OCI-LY7 (cell line): Measurements from ENCODE around the gene KMT2B.

Experiments used
- EZH2phosphoT487 ChIP-seq: fragments of 200-600 bp; sonication (generic); IDR thresholded peaks from 2 replicates; pipeline ENCODE4 v1.6.1; 2018; ENCODE audit warnings: low read depth, borderline replicate concordance, mild to moderate bottlenecking, mixed run types, antibody characterized with exemption, low read length, moderate library complexity, mixed read lengths
- TF ChIP-seq, protein P1 (sequence below): fragments of 200-600 bp; sonication (generic); conservative IDR thresholded peaks from 2 replicates; pipeline ENCODE4 v1.5.1; 2014; ENCODE audit warnings: mild to moderate bottlenecking, antibody characterized with exemption, low read length, moderate library complexity, mixed read lengths

DNA sequence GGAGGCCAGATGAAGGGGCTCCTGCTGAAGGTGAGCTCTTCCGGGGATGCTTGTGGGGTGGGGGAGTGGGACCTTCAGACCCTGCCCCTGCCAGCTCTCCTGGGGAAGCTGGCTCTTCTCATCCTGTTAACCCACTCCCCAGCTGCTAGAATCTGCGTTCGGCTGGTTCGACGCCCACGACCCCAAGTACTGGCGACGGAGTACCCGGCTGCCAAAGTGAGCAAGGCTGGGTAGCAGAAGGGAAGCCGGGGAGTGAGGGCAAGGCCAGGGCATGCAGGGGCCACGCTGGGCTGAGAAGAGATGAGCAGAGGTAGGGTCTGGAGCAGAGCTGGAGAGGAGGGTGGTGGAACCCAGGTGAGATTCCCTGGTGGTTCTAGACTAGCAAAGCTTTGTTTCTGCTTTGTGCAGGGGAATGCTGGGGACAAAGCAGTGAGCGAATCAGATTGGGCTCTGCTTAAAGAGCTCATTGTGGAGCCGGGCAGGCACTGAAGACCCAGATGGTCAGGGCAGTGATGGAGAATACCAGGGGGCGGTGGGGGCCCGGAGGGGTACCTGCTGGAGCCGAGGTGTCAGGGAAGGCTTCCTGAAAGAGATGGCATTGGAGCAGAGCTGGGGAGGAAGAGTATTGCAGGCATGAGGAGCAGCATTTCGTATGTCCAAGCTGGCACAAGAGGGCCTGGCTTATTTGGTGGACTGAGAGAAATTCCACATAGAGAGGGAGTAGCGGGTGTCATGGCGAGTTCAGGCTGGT lies 10.3 kb downstream of the KMT2B start:
- TF ChIP-seq, protein P1, sequence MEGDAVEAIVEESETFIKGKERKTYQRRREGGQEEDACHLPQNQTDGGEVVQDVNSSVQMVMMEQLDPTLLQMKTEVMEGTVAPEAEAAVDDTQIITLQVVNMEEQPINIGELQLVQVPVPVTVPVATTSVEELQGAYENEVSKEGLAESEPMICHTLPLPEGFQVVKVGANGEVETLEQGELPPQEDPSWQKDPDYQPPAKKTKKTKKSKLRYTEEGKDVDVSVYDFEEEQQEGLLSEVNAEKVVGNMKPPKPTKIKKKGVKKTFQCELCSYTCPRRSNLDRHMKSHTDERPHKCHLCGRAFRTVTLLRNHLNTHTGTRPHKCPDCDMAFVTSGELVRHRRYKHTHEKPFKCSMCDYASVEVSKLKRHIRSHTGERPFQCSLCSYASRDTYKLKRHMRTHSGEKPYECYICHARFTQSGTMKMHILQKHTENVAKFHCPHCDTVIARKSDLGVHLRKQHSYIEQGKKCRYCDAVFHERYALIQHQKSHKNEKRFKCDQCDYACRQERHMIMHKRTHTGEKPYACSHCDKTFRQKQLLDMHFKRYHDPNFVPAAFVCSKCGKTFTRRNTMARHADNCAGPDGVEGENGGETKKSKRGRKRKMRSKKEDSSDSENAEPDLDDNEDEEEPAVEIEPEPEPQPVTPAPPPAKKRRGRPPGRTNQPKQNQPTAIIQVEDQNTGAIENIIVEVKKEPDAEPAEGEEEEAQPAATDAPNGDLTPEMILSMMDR: no peak
- no peak for TF ChIP-seq EZH2phosphoT487
